Activated CD4-positive, CD25-positive, alpha-beta regulatory T cell (primary cell): ENCODE data around the gene RBM38.
"Not testable (repeated sequence)": the region's sequence is repeated elsewhere in the genome, so short reads cannot be mapped to it uniquely, and the experiment has no call there.

Experiments
- DNase-seq, 4 experiments: peaks; one replicate each; lab custom pipeline; 2025; lab: John Stamatoyannopoulos, UW

The RBM38 gene

GRCh38 chr20:57390604-57391438, at the start of gene RBM38:
Gene RBM38, plus strand, starts transcription at chr20:57391396. Its CDS starts 186 bp downstream, at chr20:57391582.
- DNase-seq, result peak; percentile 70 to 77 (median 74)

- DNase-seq, result no peak
Measured at GRCh38 chr20:57341663-57342062, 49.5 kb upstream of the RBM38 start.

GRCh38 chr20:57342829-57343228, 48.4 kb upstream of the RBM38 start:
- no peak for DNase-seq

- peak; percentile 25 to 55 (median 30) for DNase-seq
Measured at GRCh38 chr20:57346477-57346876, 44.7 kb upstream of the RBM38 start.

- DNase-seq, result no peak
Measured at GRCh38 chr20:57347393-57347792, 43.8 kb upstream of the RBM38 start.

GRCh38 chr20:57348200-57348921, 42.8 kb upstream of the RBM38 start:
- not testable (repeated sequence) for DNase-seq

GRCh38 chr20:57348922-57349574, 42.1 kb upstream of the RBM38 start:
- DNase-seq, result not testable (repeated sequence)

GRCh38 chr20:57350081-57350710, 41.0 kb upstream of the RBM38 start:
- DNase-seq, result no peak

GRCh38 chr20:57350726-57351041, 40.5 kb upstream of the RBM38 start:
- DNase-seq, result not testable (repeated sequence)

GRCh38 chr20:57351042-57351783, 40.0 kb upstream of the RBM38 start, which contains the start of gene RAE1:
Gene RAE1, plus strand, starts transcription at chr20:57351255. Its CDS starts 2,784 bp downstream, at chr20:57354039.
- peak; percentile 58 to 81 (median 78) for DNase-seq

- DNase-seq, result no peak
Measured at GRCh38 chr20:57352305-57352704, 38.9 kb upstream of the RBM38 start.

GRCh38 chr20:57353351-57353750, 37.8 kb upstream of the RBM38 start:
- DNase-seq, result no peak

- DNase-seq, result no peak
Measured at GRCh38 chr20:57361517-57361916, 29.7 kb upstream of the RBM38 start.

GRCh38 chr20:57364451-57364850, 26.7 kb upstream of the RBM38 start:
- DNase-seq, result no peak

GRCh38 chr20:57369596-57369995, 21.6 kb upstream of the RBM38 start:
- no peak for DNase-seq

- DNase-seq, result no peak
Measured at GRCh38 chr20:57370316-57370715, 20.9 kb upstream of the RBM38 start.

- DNase-seq, result no peak
Measured at GRCh38 chr20:57371363-57371762, 19.8 kb upstream of the RBM38 start.

- DNase-seq, result no peak
Measured at GRCh38 chr20:57372157-57372556, 19.0 kb upstream of the RBM38 start.

GRCh38 chr20:57372581-57373350, 18.4 kb upstream of the RBM38 start:
- no peak for DNase-seq

- DNase-seq, result no peak
Measured at GRCh38 chr20:57374343-57374930, 16.8 kb upstream of the RBM38 start.
